GM19328 (cell line): ENCODE data around the gene BICC1.
"Not testable (repeated sequence)": the region's sequence is repeated elsewhere in the genome, so short reads cannot be mapped to it uniquely, and the experiment has no call there.

Source experiments
- ATAC-seq: cut with Tn5 transposase; IDR thresholded peaks from one replicate; pipeline ENCODE4 v1.9.1; 2021; ENCODE audit warnings: mild to moderate bottlenecking, moderate library complexity; ENCODE audit not compliant: unreplicated experiment

BICC1 gene

DNA sequence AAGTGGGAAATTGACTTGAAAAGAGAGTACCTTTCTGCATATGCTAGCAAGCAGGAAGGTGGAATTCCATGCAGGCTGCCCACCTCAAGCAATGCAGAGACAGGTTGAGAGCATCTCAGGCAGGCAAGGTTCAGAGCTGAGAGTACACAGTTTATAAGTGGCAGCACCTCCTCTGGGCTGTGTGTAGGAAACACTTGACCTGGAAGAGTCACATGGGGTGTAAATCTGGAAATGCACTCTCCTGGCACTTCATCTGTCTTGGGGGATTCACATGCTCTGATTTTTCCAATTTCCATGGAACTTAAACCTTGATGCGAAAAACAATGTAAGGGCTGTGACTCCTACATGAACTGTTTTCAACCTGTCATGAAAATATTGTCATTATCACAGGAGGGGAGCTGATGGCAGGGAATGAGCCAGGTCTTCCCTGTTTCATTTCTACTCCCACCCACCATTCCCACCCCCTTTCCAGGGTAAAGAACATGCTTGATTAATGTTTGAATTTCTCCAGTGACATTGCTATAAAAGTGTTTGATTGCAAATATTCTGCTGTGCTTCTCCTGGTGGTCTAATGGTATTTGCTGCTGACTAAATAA is 328.3 kb downstream of the BICC1 start:
- no peak for ATAC-seq

DNA sequence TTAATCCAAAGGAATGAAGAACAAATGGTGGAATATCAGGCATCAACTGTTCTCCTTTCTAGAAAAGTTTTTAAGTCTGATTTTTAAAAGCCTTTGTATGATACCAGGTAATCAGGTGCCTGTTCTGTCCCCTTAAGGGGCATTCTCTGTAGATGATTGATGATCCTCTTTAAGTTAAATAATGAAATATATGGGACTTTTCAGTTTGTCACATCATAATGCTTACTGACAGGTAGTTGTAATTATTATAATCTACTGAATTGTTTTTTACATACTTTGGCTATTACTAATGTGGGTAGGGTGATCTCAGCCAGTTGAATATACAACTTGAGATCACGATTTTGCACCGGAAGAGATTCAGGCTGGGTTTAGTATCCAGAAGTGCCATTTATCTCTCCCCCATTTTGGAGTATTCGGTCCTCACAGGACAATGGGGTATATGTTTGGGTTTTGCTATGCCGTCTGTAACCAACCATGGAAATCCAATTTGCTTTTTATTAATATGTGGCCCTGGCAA is 330.2 kb downstream of the BICC1 start:
- ATAC-seq: no peak

DNA sequence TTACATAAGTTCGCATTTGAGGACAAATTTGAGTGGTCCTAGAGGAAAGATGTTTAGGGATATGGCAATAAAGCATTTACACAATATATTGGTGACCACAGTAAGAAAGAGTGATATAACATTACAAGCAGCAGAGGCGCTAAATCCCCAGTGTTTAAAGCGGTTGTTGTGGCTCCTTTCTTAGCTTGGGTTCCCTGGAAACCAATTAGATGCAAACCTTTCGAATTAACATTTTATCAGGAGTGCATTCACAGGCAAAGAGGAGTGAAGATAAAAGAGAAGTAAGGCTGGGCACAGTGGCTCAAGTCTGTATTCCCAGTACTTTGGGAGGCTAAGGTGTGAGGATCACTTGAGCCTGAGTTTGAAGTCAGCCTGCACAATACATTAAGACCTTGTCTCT is 331.1 kb downstream of the BICC1 start:
- no peak for ATAC-seq

DNA sequence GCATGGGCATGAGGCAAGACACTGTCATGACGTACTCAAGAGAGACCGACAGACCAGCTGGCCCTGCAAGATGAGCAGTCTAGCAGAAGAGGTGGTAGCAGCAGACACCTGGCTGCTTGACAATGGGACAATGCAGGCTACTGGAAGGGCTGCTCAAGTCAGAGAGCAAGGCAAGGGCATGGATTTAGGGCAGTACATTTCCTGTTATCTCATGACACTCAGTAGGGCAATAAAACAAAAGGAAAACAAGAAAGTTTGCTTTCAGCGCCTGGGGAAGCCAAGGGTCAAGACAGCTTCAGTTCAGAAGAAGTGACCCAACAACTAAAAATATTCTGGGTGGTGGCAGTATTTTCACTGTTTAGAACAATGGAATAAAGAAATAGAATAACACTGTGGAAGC is 332.0 kb downstream of the BICC1 start:
- ATAC-seq: no peak

DNA sequence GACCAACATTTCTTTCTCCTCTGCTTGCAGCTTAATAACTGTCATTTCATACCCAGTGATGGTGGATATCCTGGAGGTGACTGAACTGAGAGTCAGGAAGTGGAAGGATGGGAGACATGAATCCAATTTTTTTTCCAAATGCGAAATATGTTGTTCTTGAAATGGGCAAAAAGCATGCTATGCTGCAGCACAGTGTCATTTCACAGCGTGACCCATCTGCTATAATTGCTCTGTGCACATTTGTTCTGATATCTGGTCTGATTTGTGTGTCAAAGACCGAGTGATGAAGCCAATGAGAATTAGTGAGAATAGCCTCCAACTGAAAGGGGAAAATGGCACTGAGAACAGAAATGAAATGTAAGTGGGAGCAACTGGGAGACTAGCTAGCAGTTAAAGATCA is 334.2 kb downstream of the BICC1 start:
- no peak for ATAC-seq

DNA sequence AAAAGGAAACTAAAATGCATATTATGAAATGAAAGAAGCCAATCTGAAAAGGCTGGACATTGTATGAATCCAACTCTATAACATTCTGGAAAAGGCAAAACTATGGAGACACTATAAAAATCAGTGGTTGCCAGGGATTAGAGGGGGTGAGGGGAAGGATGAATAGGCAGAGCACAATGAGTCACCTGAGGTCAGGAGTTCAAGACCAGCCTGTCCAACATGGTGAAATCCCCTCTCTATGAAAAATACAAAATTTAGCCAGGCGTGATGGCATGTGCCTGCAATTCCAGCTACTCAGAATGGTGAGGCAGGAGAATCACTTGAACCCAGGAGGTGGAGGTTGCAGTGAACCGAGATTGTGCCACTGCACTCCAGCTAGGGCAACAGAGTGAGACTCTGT is 338.9 kb downstream of the BICC1 start:
- ATAC-seq: no peak

DNA sequence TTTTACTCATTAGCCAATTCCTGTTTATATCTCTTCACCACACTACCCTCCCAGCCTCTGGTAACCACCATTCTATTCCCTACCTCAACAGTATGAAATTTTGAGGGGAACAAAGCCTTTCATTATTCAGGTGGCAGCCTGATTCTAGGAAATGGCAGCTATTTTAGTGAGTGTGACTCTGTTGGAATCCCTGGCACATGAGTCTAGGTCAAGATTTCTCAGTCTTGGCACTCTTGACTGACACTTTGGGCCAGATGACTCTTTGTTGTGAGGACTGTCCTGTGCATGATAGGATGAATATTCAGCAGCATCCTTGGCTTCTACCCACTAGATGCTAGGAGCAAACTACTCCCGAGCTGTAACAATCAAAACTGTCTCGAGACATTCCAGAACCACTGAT is 341.0 kb downstream of the BICC1 start:
- no peak for ATAC-seq

DNA sequence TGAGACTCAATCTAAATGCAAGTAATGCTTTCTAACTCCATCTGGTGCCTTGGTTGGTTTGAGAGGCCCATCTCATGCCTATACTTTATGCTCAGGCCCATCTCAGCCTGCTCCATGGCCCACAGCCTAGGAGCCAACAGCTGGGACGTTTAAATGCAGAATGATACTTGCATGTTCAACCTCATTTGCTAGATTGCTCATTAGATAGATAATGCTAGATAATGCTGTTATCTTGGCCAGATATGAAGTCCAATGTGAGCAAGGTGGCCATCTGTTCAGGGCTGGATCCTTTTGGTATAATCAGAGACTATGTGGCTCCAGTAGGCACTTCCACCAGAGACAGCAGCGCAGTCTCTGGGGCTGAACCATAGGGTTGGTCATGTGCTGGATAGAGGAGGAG is 342.1 kb downstream of the BICC1 start:
- ATAC-seq: no peak

DNA sequence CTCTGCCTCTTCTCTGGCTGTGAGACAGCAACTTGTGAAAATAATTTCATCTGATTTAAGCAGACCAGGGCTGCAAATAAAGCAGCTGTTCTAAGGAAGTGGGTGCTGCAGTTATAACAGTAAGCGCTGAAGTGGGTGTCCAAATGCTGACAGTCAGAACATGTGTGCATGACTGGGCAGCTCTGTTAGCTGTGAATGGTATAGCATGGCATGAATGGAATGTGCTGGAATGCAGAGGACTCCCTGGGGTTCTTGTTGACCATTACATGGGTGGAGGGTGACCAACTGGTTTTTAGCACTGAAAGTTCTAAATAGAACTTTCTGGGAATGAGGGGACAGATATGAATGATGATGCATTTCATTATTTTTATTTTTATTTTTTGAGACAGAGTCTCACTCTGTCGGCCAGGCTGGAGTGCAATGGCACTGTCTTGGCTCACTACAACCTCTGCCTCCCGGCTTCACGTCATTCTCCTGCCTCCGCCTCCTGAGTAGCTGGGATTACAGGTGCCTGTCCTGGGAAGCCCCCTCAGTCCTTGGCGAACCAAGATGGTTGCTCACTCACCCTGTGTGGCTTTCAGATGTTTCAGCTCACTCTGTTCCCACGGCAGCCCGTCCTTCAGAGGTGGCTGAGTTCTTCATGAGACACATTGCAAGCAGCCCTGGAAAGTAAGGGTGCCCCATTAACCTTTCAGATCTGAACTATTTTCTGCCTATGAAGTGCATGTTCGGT is 344.0 kb downstream of the BICC1 start:
- ATAC-seq: no peak

DNA sequence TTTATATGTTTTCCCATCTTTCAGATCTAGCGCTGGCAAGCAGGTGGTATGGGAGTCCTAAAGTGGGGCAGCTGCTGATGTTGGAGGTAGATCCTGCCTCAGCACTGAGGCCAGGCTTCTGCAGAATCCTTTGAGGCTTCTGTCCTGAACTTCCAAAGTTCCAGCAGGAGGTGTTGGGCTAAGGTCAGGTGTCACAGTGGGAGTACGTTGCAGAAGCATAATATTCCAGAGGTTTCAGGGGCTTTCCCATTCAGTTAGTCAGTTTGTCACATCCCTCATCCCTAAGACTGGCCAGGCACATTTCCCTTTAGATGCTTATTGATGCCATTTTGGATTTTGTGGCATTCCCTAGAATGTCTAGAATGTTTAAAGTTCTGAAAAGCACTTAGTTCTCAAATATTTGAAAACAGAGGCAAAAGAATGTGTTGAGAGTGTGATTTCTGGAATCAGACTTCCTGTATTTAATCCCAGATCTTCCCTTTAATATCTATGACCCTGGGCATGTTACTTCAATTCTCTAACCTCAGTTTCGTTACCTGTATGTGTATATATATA is 344.7 kb downstream of the BICC1 start:
- no peak for ATAC-seq

DNA sequence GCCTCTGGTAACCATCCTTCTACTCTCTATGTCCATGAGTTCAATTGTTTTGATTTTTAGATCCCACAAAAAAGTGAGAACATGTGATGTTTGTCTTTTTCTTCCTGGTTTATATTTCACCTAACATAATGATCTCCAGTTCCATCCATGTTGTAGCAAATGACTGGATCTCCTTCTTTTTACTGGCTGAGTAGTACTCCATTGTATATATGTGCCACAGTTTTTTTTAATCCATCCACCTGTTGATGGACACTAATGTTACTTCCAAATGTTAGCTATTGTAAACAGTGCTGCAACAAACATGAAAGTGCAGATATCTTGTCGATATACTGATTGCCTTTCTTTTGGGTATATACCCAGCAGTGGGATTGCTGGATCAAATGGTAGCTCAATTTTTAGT is 345.5 kb downstream of the BICC1 start:
- not testable (repeated sequence) for ATAC-seq

DNA sequence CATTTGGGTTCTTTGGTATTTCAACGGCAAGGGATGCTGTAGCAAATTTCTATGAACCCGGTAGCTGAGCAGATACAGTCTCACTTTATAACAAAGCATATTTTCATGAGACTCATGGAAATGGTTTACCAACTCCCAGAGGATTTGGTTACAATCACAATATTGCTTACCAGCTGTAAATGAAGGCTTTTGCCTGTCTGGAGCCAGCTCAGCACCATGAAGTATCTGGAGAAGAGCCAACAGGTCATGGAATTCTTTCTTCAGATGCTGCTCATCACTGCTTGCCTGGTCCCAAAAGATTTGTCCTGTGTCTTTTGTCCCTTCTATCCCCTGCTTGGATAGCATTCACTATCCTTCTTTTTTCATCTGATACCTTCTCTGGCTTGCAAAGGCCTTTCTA is 346.9 kb downstream of the BICC1 start:
- ATAC-seq: no peak

DNA sequence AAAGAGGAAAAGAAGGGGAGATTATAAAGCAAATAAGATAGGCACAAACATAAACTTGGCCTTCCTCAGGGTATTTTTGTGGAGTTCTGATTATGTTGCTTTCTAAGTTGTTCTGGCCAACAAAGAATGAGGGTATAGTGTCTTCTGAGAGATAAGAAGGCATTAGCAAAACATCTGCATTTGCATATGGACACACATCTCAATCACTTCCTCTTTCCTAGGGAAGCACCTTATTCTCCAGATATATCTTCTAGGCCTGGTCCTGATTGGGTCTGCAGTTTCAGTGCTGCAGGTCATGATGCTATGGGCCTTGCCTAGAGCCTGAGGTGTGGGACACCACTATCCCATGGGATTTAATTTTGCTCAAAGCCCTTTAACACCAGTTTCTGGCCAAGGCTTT is 355.0 kb downstream of the BICC1 start:
- peak; percentile 79 for ATAC-seq

DNA sequence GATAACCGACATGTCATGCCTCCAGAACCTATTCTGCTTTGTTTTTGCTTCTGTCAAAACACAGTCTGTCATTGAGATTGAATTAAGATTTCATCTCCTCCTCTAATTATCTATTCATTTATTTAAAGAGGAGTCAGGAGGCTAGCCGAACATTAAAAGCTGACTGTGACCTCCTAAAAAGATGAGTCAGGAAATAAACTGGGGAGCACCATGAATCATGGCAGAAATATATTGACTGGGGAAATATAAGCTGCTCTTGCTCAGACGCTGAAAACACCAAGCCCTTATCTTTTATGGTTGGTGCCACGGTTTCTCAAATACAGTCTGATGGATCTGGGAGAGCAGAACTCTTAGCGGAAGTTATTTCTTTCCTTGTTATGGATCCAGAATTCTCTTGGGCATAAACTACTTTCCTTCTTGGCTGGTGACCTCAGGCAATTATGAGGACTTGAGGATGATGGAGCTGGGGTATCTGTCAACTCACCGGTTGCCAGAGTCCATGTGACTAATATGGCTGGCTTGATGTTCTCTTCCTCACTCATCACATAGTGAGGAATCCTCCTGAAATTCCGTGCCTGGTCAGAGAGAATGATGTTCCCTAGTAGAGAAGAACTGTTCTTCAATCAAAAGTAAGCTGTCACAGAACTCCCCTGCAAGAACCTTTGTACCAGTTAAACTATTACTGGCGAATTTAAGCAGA is 356.2 kb downstream of the BICC1 start:
- ATAC-seq: no peak

DNA sequence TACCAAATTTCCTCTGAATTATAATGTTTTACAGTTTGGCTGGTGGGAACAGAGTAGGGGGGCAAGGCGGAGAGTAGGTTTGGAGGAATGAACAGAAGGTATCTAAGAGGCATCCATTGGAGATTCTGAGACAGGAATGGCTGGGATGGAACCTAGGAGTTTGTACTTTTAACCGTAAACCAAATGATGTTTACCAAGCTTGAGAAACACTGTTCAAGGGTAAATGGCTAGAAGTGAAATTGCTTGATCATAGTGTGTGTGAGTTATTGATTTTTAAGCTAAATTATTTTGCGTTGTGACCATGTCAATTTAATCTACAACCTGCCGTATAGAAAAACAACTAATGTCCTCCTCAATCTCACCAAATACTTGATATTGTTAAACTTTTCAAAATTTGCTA is 357.4 kb downstream of the BICC1 start:
- no peak for ATAC-seq

DNA sequence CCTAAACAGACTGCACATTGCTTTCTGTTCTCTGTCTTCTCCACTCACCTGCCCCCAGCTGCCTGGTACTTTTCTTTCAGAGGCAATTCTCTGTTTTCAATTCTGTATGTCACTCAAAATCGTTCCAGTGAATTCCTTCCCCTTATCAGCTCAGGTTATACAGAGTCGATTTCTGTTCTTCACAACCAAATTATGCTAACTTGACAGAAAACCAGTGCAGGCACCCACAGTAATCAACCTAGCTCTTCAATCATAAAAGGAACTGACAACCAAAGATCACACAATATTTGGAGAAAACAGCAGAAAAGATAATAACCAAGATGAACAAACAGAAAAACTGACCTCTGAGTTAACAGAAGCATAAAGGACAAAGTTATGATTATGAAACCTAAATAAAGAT is 360.5 kb downstream of the BICC1 start:
- ATAC-seq: no peak
